AG10803 (cell line): ENCODE measurements around the gene SIRPA.

ENCODE experiments used
- DNase-seq: peaks from one replicate; pipeline ENCODE4 v3.0.0; 2010; ENCODE audit warnings: low read depth
- H3K4me3 ChIP-seq: 2 replicates; pipeline ENCODE4 v1.5.1; 2011; ENCODE audit warnings: mild to moderate bottlenecking, low read length, control low read depth
- TF ChIP-seq, protein P1 (sequence below): conservative IDR thresholded peaks from 2 replicates; pipeline ENCODE4 v1.5.1; 2011; ENCODE audit warnings: mild to moderate bottlenecking, low read length, control low read depth, inconsistent platforms

Gene SIRPA

GRCh38 chr20:1941226-1941625, 46.0 kb downstream of the SIRPA start:
- TF ChIP-seq, protein P1, sequence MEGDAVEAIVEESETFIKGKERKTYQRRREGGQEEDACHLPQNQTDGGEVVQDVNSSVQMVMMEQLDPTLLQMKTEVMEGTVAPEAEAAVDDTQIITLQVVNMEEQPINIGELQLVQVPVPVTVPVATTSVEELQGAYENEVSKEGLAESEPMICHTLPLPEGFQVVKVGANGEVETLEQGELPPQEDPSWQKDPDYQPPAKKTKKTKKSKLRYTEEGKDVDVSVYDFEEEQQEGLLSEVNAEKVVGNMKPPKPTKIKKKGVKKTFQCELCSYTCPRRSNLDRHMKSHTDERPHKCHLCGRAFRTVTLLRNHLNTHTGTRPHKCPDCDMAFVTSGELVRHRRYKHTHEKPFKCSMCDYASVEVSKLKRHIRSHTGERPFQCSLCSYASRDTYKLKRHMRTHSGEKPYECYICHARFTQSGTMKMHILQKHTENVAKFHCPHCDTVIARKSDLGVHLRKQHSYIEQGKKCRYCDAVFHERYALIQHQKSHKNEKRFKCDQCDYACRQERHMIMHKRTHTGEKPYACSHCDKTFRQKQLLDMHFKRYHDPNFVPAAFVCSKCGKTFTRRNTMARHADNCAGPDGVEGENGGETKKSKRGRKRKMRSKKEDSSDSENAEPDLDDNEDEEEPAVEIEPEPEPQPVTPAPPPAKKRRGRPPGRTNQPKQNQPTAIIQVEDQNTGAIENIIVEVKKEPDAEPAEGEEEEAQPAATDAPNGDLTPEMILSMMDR, result no peak
- peak; percentile 56 for DNase-seq
- no peak overlapping the region; the same call in 1 of the 2 replicates for H3K4me3 ChIP-seq

DNA sequence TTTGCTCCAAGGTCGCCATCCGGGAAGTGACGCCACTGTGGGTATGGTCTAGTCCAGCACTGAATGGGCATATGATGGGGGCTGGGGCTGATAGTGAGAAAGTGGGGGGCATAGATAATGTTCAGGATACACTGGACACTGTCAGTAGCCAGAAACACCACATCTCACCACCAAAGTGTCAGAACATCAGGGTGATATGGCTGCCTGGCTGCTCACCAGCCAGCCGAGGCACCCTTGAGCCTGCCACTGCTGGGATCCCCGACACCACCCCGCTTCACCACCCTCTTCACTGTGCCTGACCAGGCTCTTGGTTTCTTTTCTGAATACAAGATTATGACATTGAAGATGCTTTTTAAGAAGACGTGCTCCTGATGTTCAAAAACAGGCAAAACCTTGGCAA, 46.9 kb downstream of the SIRPA start:
- TF ChIP-seq, protein P1, result no peak
- no peak overlapping the region for H3K4me3 ChIP-seq
- no peak for DNase-seq

GRCh38 chr20:1942486-1943274, 47.5 kb downstream of the SIRPA start:
- TF ChIP-seq, protein P1, result no peak
- DNase-seq, result no peak
- H3K4me3 ChIP-seq, result no peak overlapping the region

- peak; percentile 76 for DNase-seq
- TF ChIP-seq, protein P1, result no peak
- H3K4me3 ChIP-seq, result no peak overlapping the region
These were observed 48.2 kb downstream of the SIRPA start for GRCh38 chr20:1943275-1944002.

DNA sequence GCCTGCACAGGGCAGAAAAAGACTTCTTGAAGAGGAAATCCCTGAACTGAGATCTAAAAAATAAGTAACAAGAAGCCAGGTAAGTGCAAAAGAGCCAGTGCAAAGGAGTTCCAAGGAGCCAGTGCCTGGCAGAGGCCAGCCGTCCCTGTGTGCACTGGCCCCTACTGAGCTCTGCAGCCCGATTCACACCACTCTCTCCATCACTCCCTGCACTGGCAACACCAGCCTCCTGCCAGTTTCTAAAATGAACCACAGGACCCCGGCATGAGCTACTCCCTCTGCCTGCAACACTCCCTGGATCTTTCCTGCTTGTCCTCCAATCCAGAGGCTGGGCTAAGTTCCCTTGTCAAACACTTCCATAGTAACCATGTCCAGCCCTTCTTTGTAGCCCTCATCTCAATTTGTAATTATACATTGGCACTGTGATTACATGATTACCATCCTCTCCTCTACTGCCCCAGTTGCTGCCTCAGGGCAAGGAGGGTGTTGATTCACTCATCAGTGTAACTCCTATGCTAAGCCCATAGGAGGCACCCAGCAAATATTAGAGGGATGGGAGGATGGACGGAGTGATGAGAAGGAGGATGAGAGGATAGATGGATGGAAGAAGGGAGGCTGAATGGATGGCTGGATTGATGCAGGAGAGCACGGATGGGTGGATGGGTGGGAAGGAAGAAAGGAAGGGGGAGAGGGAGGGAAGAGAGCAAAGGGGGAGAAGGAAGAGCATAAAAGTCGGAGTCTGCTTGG, 49.3 kb downstream of the SIRPA start:
- H3K4me3 ChIP-seq, result no peak overlapping the region
- TF ChIP-seq, protein P1, result no peak
- no peak for DNase-seq

GRCh38 chr20:1945134-1945618, 50.0 kb downstream of the SIRPA start:
- DNase-seq, result peak; percentile 79
- no peak overlapping the region for H3K4me3 ChIP-seq
- TF ChIP-seq, protein P1, result no peak
